Stimulated activated CD4-positive, alpha-beta T cell treated with anti-CD3 and anti-CD28 coated beads, Interleukin-12 subunit alpha, Interleukin-12 subunit beta, amount 100 ng/mL, for 24 hours (primary cell): ENCODE data around the gene PELI2.
"Not testable (repeated sequence)": the region's sequence is repeated elsewhere in the genome, so short reads cannot be mapped to it uniquely, and the experiment has no call there.

Source experiments
- DNase-seq, 2 experiments: peaks; one replicate each; pipeline ENCODE4 v3.0.0-alpha.2; 2020; ENCODE audit warnings: low read depth in 2 of 2

Gene PELI2

GRCh38 chr14:56143025-56143424 lies 24.8 kb downstream of the PELI2 start:
- no peak for DNase-seq

GRCh38 chr14:56144176-56144575 lies 26.0 kb downstream of the PELI2 start:
- DNase-seq: no peak

GRCh38 chr14:56145181-56145769 lies 27.1 kb downstream of the PELI2 start:
- no peak for DNase-seq

- no peak for DNase-seq
Observed at GRCh38 chr14:56145965-56146364, 27.8 kb downstream of the PELI2 start.

DNA sequence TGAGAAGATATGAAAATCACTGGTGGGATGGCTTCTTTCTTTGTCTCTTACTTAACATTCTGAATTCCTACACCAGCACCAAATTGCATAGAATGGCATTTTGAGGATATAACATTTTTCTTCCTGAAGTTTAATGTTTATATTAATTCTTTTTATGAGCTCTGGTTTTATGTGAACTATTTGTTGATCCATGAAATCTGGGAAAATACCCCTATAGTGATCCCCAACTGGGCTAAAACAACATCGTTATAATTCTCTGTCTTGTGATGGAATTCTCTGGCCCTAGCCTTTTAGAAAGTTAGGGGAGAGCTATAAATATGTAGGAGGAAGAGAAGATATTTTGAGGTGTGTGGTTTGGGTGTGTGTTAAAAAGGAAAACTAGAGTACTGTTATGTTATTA lies 29.2 kb downstream of the PELI2 start:
- no peak for DNase-seq

- DNase-seq: no peak
Observed at GRCh38 chr14:56147986-56148901, 30.0 kb downstream of the PELI2 start.

- no peak for DNase-seq
Observed at GRCh38 chr14:56149151-56149550, 30.9 kb downstream of the PELI2 start.

GRCh38 chr14:56149995-56150394 lies 31.8 kb downstream of the PELI2 start:
- DNase-seq: no peak

DNA sequence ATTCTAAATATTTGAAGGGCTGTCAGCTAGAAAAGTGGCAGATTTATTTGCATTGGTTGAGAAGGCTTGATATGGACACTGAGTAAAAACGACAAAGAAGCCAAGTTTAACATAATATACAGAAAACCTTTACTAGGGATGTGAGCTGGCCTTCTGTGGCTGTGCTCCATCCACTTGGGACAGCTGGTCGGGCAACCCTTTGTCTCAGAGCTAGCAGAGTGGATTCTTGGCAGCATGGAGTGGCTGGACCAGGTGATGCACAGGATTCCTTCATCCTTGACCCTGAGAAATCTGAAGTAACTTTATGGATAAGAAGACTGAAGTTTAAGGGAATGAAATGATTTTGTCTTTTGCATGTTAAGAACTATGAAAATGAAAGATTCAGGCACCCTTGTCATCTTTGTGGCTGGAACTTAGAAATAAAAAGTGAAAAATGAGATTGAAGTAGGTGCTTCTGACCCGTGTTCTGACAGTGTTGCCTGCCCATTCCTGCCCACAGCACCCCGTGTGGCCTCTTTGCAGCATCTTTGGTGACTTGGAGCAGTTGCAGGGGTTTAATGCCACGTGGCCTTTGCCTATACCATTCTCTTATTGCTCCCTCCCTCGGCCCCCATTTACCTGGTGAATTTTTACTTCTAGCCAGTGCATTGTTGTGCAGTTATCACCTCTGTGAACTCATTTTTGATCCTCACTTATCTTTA lies 32.6 kb downstream of the PELI2 start:
- DNase-seq: no peak

- DNase-seq: no peak
Observed at GRCh38 chr14:56152221-56152620, 34.0 kb downstream of the PELI2 start.

DNA sequence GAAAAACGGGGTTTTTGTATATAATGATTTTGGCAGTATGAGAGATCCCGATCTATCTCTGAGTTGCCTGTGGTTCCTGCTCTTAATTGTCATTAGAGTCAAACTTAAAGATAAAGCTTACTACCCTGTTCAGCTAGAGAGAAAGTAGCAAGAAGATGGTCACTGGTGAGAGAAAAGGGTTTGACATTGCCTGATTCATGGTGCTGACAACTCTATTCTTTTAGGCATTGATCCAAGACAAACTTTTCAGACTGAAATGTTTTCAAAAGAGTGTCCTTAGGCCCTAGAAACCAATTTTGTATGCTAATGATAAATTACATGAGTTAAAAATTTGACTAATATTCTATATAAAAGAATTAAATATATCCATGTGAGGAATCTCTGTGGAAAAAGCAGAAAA lies 35.1 kb downstream of the PELI2 start:
- DNase-seq: no peak

DNA sequence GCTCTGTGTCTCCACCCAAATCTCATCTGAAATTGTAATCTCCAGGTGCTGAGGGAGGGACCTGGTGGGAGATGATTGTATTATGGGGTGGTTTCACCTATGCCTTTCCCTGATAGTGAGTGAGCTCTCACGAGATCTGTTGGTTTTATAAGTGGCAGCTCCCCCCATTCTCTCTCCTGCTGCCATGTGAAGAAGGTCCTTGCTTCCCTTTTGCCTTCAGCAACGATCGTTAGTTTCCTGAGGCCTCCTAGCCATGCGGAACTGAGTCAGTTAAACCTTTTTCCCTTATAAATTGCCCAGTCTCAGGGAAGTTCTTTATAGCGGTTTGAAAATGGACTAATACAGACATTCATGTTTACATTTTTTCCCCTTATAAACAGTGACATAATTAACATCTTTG lies 36.1 kb downstream of the PELI2 start:
- no peak for DNase-seq

GRCh38 chr14:56156096-56156495 lies 37.9 kb downstream of the PELI2 start:
- no peak for DNase-seq

GRCh38 chr14:56159066-56159465 lies 40.9 kb downstream of the PELI2 start:
- DNase-seq: no peak

DNA sequence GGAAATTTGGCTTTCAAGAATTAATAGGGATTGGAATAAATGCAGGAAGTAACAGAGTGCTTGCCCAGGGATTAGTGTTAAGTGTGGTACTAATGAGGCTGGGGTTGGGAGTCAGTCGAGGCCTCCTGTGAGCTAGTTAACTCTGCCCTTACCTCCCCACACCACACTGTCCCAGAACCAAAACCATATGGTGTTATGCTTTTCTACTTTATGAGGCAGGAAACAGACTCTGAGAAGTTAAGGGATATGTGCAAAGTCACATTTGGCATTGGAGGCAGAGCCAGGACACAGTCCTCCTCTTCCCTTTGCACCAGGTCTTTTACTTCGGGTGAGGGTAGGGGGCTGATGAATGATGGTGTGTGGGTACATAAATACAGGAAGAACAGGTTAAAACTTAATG lies 41.9 kb downstream of the PELI2 start:
- no peak for DNase-seq

GRCh38 chr14:56161658-56162057 lies 43.4 kb downstream of the PELI2 start:
- no peak for DNase-seq

DNA sequence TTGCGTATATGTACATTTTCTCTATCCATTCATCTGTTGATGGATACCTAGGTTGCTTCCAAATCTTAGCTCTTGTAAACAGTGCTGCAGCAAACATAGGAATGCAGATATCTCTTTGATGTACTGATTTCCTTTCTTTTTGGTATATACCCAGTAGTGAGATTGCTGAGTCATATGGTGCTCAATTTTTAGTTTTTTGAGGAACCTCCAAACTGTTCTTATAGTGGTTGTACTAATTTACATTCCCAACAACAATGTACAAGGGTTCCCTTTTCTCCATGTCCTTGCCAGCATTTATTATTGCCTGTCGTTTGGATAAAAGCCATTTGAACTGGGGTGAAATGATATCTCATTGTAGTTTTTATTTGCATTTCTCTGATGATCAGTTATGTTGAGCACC lies 44.3 kb downstream of the PELI2 start:
- DNase-seq: no peak

- DNase-seq: not testable (repeated sequence)
Observed at GRCh38 chr14:56166579-56166978, 48.4 kb downstream of the PELI2 start.

GRCh38 chr14:56168007-56168616 lies 49.9 kb downstream of the PELI2 start:
- no peak for DNase-seq

GRCh38 chr14:56170028-56170427 lies 51.8 kb downstream of the PELI2 start:
- no peak for DNase-seq

- no peak for DNase-seq
Observed at GRCh38 chr14:56170877-56171422, 52.7 kb downstream of the PELI2 start.

DNA sequence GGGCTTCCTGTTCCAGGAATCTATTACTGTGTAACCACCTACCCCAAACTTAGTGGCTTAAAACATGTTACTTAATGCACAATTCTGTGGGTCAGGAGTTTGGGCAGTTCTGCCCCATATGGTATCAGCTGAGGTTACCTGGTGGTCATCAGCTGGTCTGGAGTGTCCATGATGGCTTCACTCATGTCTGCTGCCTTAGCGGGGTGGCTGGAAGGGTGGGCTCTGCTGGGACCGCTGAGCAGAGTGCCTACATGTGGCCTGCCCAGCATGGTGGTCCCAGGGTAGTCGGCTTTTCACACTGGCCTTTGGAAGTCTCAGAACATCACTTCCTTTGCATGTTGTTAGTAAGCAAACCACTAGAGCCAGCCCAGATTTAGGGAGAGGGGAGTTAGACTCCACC lies 53.9 kb downstream of the PELI2 start:
- no peak for DNase-seq
